H1 (cell line): ENCODE results near the gene WBP1. TPM values are rescaled to one million over a fixed set of nuclear protein-coding genes. Genes with fewer than 3 reads are reported as not detected.

ENCODE experiments used
- CTCF ChIA-PET: fragments of 300-600 bp; sonication (Branson Sonifier 250); formaldehyde crosslinking; loops from one replicate; lab custom pipeline; 2021; ENCODE audit not compliant: partially characterized antibody; lab: Charles Lee
- POLR2A ChIA-PET: fragments of 300-600 bp; sonication (Branson Sonifier 250); formaldehyde crosslinking; loops from one replicate; lab custom pipeline; 2021; ENCODE audit warnings: inconsistent platforms; ENCODE audit not compliant: partially characterized antibody; lab: Charles Lee
- DNase-seq, 2 experiments: peaks; one replicate each; pipeline versions ENCODE4 v3.0.0 to v3.0.0-alpha.2; 2010 to 2022; ENCODE audit warnings: low spot score in 2 of 2, low read depth in 1 of 2, mixed read lengths in 1 of 2
- FAIRE-seq: peaks from 2 replicates; lab custom pipeline; 2011; peaks lifted over from hg19 to GRCh38; lab: Jason Lieb, UNC
- H2AFZ ChIP-seq: 2 replicates; pipeline ENCODE4 v1.8.1; 2012; ENCODE audit warnings: low read length, inconsistent platforms
- H2AK5ac ChIP-seq: 2 replicates; pipeline ENCODE4 v1.6.1; 2013; ENCODE audit warnings: low read depth, low read length
- H2BK120ac ChIP-seq: replicated peaks from 2 replicates; pipeline ENCODE3; 2013; ENCODE audit warnings: low read depth, low read length, inconsistent platforms
- H2BK12ac ChIP-seq: 2 replicates; pipeline ENCODE4 v1.6.1; 2013; ENCODE audit warnings: low read depth, low read length
- H2BK15ac ChIP-seq: 2 replicates; pipeline ENCODE4 v1.6.1; 2013; ENCODE audit warnings: low read length
- H2BK20ac ChIP-seq: 2 replicates; pipeline ENCODE4 v1.6.1; 2013; ENCODE audit warnings: low read length
- H2BK5ac ChIP-seq: 2 replicates; pipeline ENCODE4 v1.6.1; 2013; ENCODE audit warnings: low read depth, low read length
- H3K14ac ChIP-seq: 2 replicates; pipeline ENCODE4 v1.6.1; 2013; ENCODE audit warnings: inconsistent platforms; ENCODE audit not compliant: insufficient read length
- H3K18ac ChIP-seq: 2 replicates; pipeline ENCODE4 v1.6.1; 2013; ENCODE audit warnings: low read length; ENCODE audit errors: extremely low read depth
- H3K23ac ChIP-seq: 2 replicates; pipeline ENCODE4 v1.6.1; 2013; ENCODE audit warnings: inconsistent platforms; ENCODE audit not compliant: insufficient read length
- H3K23me2 ChIP-seq: 2 replicates; pipeline ENCODE4 v1.6.1; 2013; ENCODE audit warnings: low read depth, low read length
- H3K27ac ChIP-seq: 2 replicates; pipeline ENCODE4 v1.6.1; 2011; ENCODE audit warnings: low read depth, low read length, inconsistent platforms
- H3K27me3 ChIP-seq, 4 experiments: replicated peaks in 1 of 4; 1 replicate in 1 of 4; 2 replicates in 3 of 4; pipeline versions ENCODE4 v1.6.1 to v1.8.1; 2011 to 2013; ENCODE audit warnings: low read length in 3 of 4, mild to moderate bottlenecking in 3 of 4, inconsistent platforms in 2 of 4, mixed read lengths in 2 of 4, moderate library complexity in 1 of 4; ENCODE audit not compliant: control insufficient read depth in 3 of 4, insufficient read depth in 3 of 4; ENCODE audit errors: extremely low read depth in 1 of 4
- H3K36me3 ChIP-seq, 4 experiments: 2 replicates each; pipeline versions ENCODE4 v1.6.1 to v1.8.1; 2011 to 2013; ENCODE audit warnings: mild to moderate bottlenecking in 4 of 4, low read length in 3 of 4, moderate library complexity in 2 of 4, control low read depth in 1 of 4, inconsistent platforms in 1 of 4; ENCODE audit not compliant: insufficient read depth in 4 of 4, control insufficient read depth in 2 of 4
- H3K4ac ChIP-seq: replicated peaks from 2 replicates; pipeline ENCODE3; 2013; ENCODE audit warnings: low read length, low read depth, mixed read lengths, inconsistent platforms; ENCODE audit not compliant: insufficient read length
- H3K4me1 ChIP-seq, 4 experiments: replicated peaks in 1 of 4; 1 replicate in 1 of 4; 2 replicates in 3 of 4; pipeline versions ENCODE4 v1.6.1 to v1.8.1; 2011 to 2013; ENCODE audit warnings: low read length in 3 of 4, inconsistent platforms in 2 of 4, mixed read lengths in 1 of 4; ENCODE audit not compliant: insufficient read depth in 4 of 4, control insufficient read depth in 3 of 4
- H3K4me2 ChIP-seq, 2 experiments: 2 replicates each; pipeline versions ENCODE4 v1.6.1 to v1.8.1; 2011 to 2013; ENCODE audit warnings: low read depth in 2 of 2, low read length in 2 of 2, control low read depth in 1 of 2, inconsistent platforms in 1 of 2, mild to moderate bottlenecking in 1 of 2; ENCODE audit not compliant: insufficient read depth in 1 of 2
- H3K4me3 ChIP-seq, 4 experiments: fragments of 200-600, 300-600 bp in 1 of 4; sonication (generic), shearing (Covaris generic), sonication (Bioruptor Twin) in 1 of 4; 2 replicates each; pipeline versions ENCODE4 v1.5.1 to v1.8.1; 2011 to 2016; ENCODE audit warnings: low read length in 4 of 4, low read depth in 3 of 4, control low read depth in 2 of 4, inconsistent platforms in 2 of 4, mild to moderate bottlenecking in 2 of 4, mixed read lengths in 1 of 4, moderate library complexity in 1 of 4; ENCODE audit not compliant: insufficient read depth in 2 of 4; ENCODE audit errors: extremely low read depth in 1 of 4
- H3K56ac ChIP-seq: replicated peaks from 2 replicates; pipeline ENCODE3; 2013; ENCODE audit warnings: low read depth, mild to moderate bottlenecking, mixed read lengths, low read length, inconsistent platforms; ENCODE audit not compliant: insufficient read length
- H3K79me1 ChIP-seq: 2 replicates; pipeline ENCODE4 v1.6.1; 2013; ENCODE audit warnings: low read depth, low read length, control low read depth
- H3K79me2 ChIP-seq, 2 experiments: 2 replicates each; pipeline versions ENCODE4 v1.6.1 to v1.8.1; 2012 to 2013; ENCODE audit warnings: low read length in 2 of 2, mild to moderate bottlenecking in 2 of 2, inconsistent platforms in 1 of 2; ENCODE audit not compliant: insufficient read depth in 2 of 2, control insufficient read depth in 1 of 2
- H3K9ac ChIP-seq, 4 experiments: replicated peaks in 1 of 4; 1 replicate in 1 of 4; 2 replicates in 3 of 4; pipeline versions ENCODE4 v1.6.1 to v1.8.1; 2011 to 2013; ENCODE audit warnings: low read depth in 3 of 4, low read length in 3 of 4, control low read depth in 2 of 4, mild to moderate bottlenecking in 2 of 4, moderate library complexity in 2 of 4, inconsistent platforms in 1 of 4; ENCODE audit errors: extremely low read depth in 1 of 4
- H3K9me3 ChIP-seq, 2 experiments: 2 replicates each; pipeline versions ENCODE4 v1.6.1 to v1.8.1; 2012 to 2013; ENCODE audit warnings: mild to moderate bottlenecking in 2 of 2, moderate library complexity in 2 of 2, control low read depth in 1 of 2, inconsistent platforms in 1 of 2, low read depth in 1 of 2, low read length in 1 of 2, mixed read lengths in 1 of 2; ENCODE audit not compliant: insufficient read depth in 2 of 2
- H4K20me1 ChIP-seq, 2 experiments: replicated peaks in 1 of 2; 2 replicates each; pipeline versions ENCODE3 to v1.8.1; 2011 to 2013; ENCODE audit warnings: inconsistent platforms in 2 of 2, low read length in 2 of 2, mild to moderate bottlenecking in 1 of 2; ENCODE audit not compliant: insufficient read depth in 2 of 2, control insufficient read depth in 1 of 2
- H4K5ac ChIP-seq: 2 replicates; pipeline ENCODE4 v1.6.1; 2013; ENCODE audit warnings: low read length, low read depth, mixed read lengths, inconsistent platforms; ENCODE audit not compliant: insufficient read length
- H4K8ac ChIP-seq: 2 replicates; pipeline ENCODE4 v1.8.0; 2013; ENCODE audit warnings: mild to moderate bottlenecking, moderate library complexity, low read length, inconsistent platforms; ENCODE audit not compliant: insufficient read depth; ENCODE audit errors: extremely low read depth
- H4K91ac ChIP-seq: replicated peaks from 2 replicates; pipeline ENCODE3; 2013; ENCODE audit warnings: low read length, mixed read lengths, inconsistent platforms; ENCODE audit not compliant: insufficient read length
- CBX5 ChIP-seq: fragments of 300-800, 300-1000 bp; sonication (generic); IDR thresholded peaks from 2 replicates; pipeline ENCODE4 v1.7.1; 2016; ENCODE audit warnings: antibody characterized with exemption, low read length, low read depth
- CREB1 ChIP-seq: IDR thresholded peaks from 2 replicates; pipeline ENCODE4 v1.6.1; 2012; ENCODE audit warnings: inconsistent platforms
- EGR1 ChIP-seq: IDR thresholded peaks from 2 replicates; pipeline ENCODE4 v1.6.1; 2011; ENCODE audit warnings: low read depth, low read length, borderline replicate concordance
- JUN ChIP-seq: IDR thresholded peaks from 2 replicates; pipeline ENCODE4 v1.6.1; 2011; ENCODE audit warnings: low read depth, mild to moderate bottlenecking, improper control_type of control experiment, low read length
- KDM4A ChIP-seq: IDR thresholded peaks from one replicate; pipeline ENCODE4 v1.7.1; 2012; ENCODE audit warnings: low read depth, mild to moderate bottlenecking, moderate library complexity, low read length, inconsistent platforms; ENCODE audit not compliant: severe bottlenecking
- MAFK ChIP-seq: IDR thresholded peaks from 2 replicates; pipeline ENCODE4 v1.6.1; 2012; ENCODE audit warnings: low read depth, mild to moderate bottlenecking, improper control_type of control experiment, low read length
- MAX ChIP-seq: IDR thresholded peaks from 2 replicates; pipeline ENCODE4 v1.6.1; 2012; ENCODE audit warnings: inconsistent platforms
- RBBP5 ChIP-seq: IDR thresholded peaks from 2 replicates; pipeline ENCODE4 v1.7.1; 2012; ENCODE audit warnings: low read depth, mild to moderate bottlenecking, inconsistent platforms, low read length, moderate library complexity, borderline replicate concordance
- SUZ12 ChIP-seq: fragments of 200-600 bp; sonication (generic); IDR thresholded peaks from 2 replicates; pipeline ENCODE4 v1.6.1; 2012; ENCODE audit warnings: mild to moderate bottlenecking, inconsistent platforms, low read length, moderate library complexity, mixed read lengths
- TAF7 ChIP-seq: optimal IDR thresholded peaks from 2 replicates; pipeline ENCODE3; 2011; ENCODE audit warnings: low read depth, mild to moderate bottlenecking, inconsistent platforms, low read length, moderate library complexity, borderline replicate concordance
- WGBS, 2 experiments: shearing (Covaris generic) in 1 of 2; methylation state at CpG; one replicate each; pipeline versions ENCODE4 v1.1.6 to v1.1.7; 2013 to 2015; ENCODE audit warnings: low lambda C conversion rate in 2 of 2, mixed read lengths in 2 of 2, inconsistent platforms in 1 of 2, low coverage in 1 of 2, missing lambda C conversion rate in 1 of 2; ENCODE audit not compliant: insufficient replicate concordance in 2 of 2, insufficient coverage in 1 of 2, insufficient read length in 1 of 2; ENCODE audit errors: extremely low coverage in 1 of 2, missing lambda C conversion rate in 1 of 2; 5-methylcytosine and 5-hydroxymethylcytosine counted together
- polyA plus RNA-seq, 7 experiments: library from polyadenylated mRNA; depleted of rRNA in 3 of 7; stranded (reverse) in 5 of 7; unstranded in 2 of 7; fragments of >200 nt in 5 of 7; fragments of 200-250 nt in 2 of 7; gene quantifications; 1 replicate in 5 of 7; 2 replicates in 1 of 7; 4 replicates in 1 of 7; pipeline versions ENCODE4 v1.2.1 to v1.2.3, GENCODE V29; 2011 to 2013; ENCODE audit warnings: missing spikeins in 2 of 7, mixed read lengths in 2 of 7
- total RNA-seq: library from RNA; stranded (reverse); fragmentation: NEBNext Ultra II Directional; extraction: Animal tissue kit (Norgen Biotek cat#: 25700); gene quantifications from 2 replicates; pipeline ENCODE4 v1.2.1, GENCODE V29; 2021

Gene WBP1
- total and polyA plus RNA-seq, 2 of the 8 experiments (the other 6 are each of a cell fraction or from before 2014, with no cell fraction given), result 57.2 to 190 TPM

- H3K4ac ChIP-seq, result no peak overlapping the region
- POLR2A ChIA-PET, result interaction anchor here (0.7 to 10.5 kb wide), 8 partner anchors 8 to 36 kb away, joined by 3 to 89 read pairs (median 4); partner anchors contain the start of genes CCDC142, INO80B, MRPL53 and RTKN
- TF ChIP-seq SUZ12 (no peak), MAX (no peak), CBX5 (no peak), EGR1 (no peak), JUN (no peak), KDM4A (no peak), TAF7 (no peak), RBBP5 (no peak), MAFK (no peak), CREB1 (no peak)
- TF ChIP-seq, all 59 proteins: peak for 0
- Histone ChIP-seq H2BK15ac (no peak overlapping the region), H3K23me2 (peaks cover 17% of the 10 kb centered on the region), H2BK20ac (no peak overlapping the region), H3K9ac (no peak overlapping the region), H4K8ac (no peak overlapping the region; the same call in 1 of the 2 replicates), H3K14ac (no peak overlapping the region), H2BK5ac (no peak overlapping the region), H3K27ac (no peak overlapping the region), H3K23ac (no peak overlapping the region), H2AFZ (no peak overlapping the region), H4K20me1 (no peaks in the 10 kb centered on the region), H3K79me2 (peaks cover 0 to 10% of the 10 kb centered on the region in 2 experiments; a peak in 1 of 4 replicates), H2BK120ac (no peak overlapping the region), H3K18ac (no peak overlapping the region), H2AK5ac (no peak overlapping the region), H2BK12ac (no peak overlapping the region), H3K4me3 (no peak overlapping the region), H3K79me1 (no peaks in the 10 kb centered on the region; the same call in none of the 2 replicates), H3K4me1 (peaks cover 0 to 2% (median 0%) of the 10 kb centered on the region in 4 experiments; a peak in 2 of 7 replicates), H4K5ac (no peak overlapping the region), H4K91ac (no peak overlapping the region), H3K56ac (no peak overlapping the region), H3K27me3 (no peaks in the 10 kb centered on the region), H3K36me3 (peaks cover 0 to 12% (median 2%) of the 10 kb centered on the region in 4 experiments; a peak in 4 of 8 replicates), H3K4me2 (no peak overlapping the region), H3K9me3 (no peaks in the 10 kb centered on the region)
- WGBS, 2 experiments, result 93% methylated on average over 19 of the region's 20 CpGs; no CpG with 5 or more reads in 1 of the 2 experiments
- no peak for DNase-seq
- CTCF ChIA-PET, result interaction anchor here (0.6 to 10.5 kb wide), 17 partner anchors 9 to 337 kb away, joined by 3 to 86 read pairs (median 3); partner anchors contain the start of genes CCDC142, M1AP, MRPL53 and TTC31
- no peak for FAIRE-seq
Measured at GRCh38 chr2:74462054-74462785, 4.0 kb downstream of the WBP1 start.
